IPS-11a (cell line): ENCODE measurements around the gene ETNK1.

Experiments used
- H3K4me3 ChIP-seq: one replicate; pipeline ENCODE4 v1.5.1; 2013; ENCODE audit warnings: low read depth, low read length, control low read depth

ETNK1 gene

DNA sequence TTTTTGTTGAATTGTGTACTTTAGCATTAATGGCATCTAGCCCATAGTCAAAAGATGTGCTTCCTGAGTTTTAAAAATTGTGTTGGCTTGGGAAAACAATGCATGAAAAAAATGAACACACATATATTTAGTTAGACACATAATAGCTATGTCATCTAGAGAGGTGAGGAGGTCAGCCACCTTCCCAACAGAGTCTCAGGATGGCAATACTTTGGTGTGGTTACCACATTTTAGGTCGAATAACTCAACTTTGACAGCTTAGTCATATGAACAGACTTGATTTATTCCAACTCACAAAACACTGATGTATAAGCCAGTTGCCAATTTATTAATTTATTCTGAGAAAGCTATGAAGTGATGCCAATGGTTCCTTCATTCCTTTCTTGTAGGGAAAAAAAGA, 114.0 kb downstream of the ETNK1 start:
- H3K4me3 ChIP-seq, result no peak overlapping the region
